ENCODE results near the gene SGO2.

Gene SGO2

GRCh38 chr2:200616656-200617055 lies 90.6 kb downstream of the SGO2 start:
- no peak overlapping the region for H3K27ac ChIP-seq
- no peak for TF ChIP-seq CTCF (conservative IDR thresholded peaks at IDR 0.05)

DNA sequence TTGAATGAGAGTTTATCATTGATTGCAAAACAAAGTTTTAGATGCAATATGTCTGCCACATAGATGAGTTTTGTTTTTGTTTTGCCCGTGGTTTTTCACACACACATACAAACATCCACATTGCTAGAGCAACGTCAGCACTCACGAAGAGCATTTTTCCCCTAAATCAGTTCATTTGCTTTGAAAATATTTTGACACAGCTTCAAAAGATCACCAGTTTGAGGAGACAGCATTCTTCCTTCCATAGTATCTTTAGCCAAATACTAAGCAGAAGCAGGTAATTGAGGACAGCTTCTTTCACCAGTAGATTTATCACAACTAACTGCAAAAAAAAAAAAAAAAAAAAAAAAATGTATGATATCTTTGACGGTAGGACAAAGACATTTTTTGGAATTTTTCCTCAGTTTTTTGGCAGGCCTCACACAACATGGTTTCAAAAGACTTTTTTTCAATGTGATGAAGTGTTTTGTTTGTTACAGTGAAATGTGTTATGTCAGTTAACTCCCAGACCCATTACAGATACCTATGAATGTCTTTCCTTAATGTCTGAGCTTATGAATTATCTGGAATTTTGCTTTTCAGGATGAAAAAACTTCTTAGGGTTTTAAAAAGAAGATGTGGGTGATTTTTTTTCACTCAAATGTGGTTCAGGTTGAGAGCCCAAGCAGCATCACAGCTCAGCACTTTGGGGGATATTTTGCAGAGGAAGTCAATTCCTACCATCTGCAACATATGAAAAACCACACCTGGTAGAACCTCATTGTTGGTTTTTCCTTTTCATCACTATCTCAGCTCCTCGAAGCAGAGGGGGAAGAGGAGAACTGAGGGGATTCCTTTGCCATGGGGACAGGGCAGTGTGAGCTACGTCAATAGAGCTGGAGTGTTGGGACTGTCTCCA lies 91.4 kb downstream of the SGO2 start:
- no peak for TF ChIP-seq CTCF (conservative IDR thresholded peaks at IDR 0.05)
- H3K27ac ChIP-seq, result no peak overlapping the region

- no peak for TF ChIP-seq CTCF (conservative IDR thresholded peaks at IDR 0.05)
- H3K27ac ChIP-seq, result no peak overlapping the region
These were observed 92.0 kb downstream of the SGO2 start for GRCh38 chr2:200618054-200618419.

DNA sequence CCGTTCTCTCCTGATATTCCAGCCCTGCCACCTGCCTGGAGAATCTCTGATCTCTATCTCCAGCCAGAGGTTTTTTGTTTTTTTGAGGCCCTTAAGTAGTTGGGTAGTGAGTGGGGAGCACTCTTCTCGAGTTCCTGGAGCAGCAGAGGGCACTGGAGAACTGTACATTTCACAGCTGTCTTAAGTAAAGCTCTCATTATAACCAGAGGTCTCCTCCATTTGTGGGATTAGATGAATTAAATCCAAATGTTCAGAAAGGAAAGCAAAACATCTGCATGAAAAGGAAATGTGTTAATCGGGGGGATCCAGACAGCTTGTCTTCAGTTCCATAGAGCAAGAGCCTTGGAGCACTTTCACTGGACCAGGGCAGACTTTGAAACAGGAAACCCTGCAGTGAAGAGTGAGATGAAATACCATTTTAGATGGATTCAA lies 92.6 kb downstream of the SGO2 start:
- peak; percentile 48 for TF ChIP-seq CTCF (conservative IDR thresholded peaks at IDR 0.05)
- H3K27ac ChIP-seq, result 0 out of 2 replicates have a peak overlapping the region, but pooled peaks have one; percentile 11

DNA sequence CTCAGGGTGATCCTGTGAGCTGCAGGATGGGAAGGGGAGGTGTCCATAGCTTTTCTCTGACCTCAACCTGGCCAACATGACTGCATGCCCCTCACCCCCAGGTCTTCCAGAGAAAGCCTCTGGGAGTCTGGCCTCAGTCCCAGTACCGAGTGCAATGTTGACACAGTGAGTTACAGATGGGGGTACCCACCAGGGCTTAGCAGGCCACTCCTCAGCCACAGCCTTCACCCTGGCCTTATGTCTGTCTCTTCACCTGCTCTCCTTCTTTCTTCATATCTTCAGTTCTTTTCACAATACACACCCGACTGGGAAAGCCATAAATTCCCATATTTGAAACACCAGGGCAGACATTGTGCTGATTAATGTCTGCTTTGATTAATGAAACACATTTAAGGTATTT lies 93.3 kb downstream of the SGO2 start:
- no peak for TF ChIP-seq CTCF (conservative IDR thresholded peaks at IDR 0.05)
- 0 out of 2 replicates have a peak overlapping the region, but pooled peaks have one; percentile 11 for H3K27ac ChIP-seq

- H3K27ac ChIP-seq, result no peak overlapping the region
- TF ChIP-seq CTCF (conservative IDR thresholded peaks at IDR 0.05), result no peak
These were observed 94.8 kb downstream of the SGO2 start for GRCh38 chr2:200620606-200621390.

DNA sequence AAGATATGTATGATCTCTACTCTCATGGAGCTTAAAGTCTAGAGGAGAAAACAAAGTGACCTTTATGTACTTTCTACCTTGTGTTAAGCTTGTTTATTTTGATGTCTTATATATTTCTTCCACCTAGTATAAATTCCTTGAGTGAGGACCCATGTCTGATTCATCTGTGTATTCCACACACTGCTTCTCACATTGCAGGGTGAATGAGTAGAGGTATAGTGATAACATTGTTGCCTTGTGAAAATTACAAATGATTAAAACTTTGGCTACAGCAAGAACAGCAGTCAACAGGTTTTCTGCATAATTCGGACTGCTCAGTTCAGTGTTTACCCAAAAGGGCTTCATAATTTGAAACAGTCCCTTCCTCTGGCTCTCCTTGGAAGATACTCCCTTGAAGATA lies 96.1 kb downstream of the SGO2 start:
- H3K27ac ChIP-seq, result no peak overlapping the region

More for the DNA sequence above, 96.1 kb downstream of the SGO2 start:
- TF ChIP-seq CTCF (conservative IDR thresholded peaks at IDR 0.05), result no peak
